Fibroblast of skin of back (primary cell): ENCODE data around the gene IFIT5. TPM values are rescaled to one million over a fixed set of nuclear protein-coding genes. Genes with fewer than 3 reads are reported as not detected.
"Not testable (repeated sequence)": the region's sequence is repeated elsewhere in the genome, so short reads cannot be mapped to it uniquely, and the experiment has no call there.

ENCODE experiments used
- DNase-seq: peaks from one replicate; pipeline ENCODE4 v3.0.0-alpha.2; 2013
- polyA plus RNA-seq, 2 experiments: library from polyadenylated mRNA; unstranded; fragments of 120-200 nt; gene quantifications; one replicate each; pipeline ENCODE4 v1.2.1, GENCODE V29; 2013; ENCODE audit not compliant: insufficient read length in 2 of 2

Gene IFIT5, protein sequence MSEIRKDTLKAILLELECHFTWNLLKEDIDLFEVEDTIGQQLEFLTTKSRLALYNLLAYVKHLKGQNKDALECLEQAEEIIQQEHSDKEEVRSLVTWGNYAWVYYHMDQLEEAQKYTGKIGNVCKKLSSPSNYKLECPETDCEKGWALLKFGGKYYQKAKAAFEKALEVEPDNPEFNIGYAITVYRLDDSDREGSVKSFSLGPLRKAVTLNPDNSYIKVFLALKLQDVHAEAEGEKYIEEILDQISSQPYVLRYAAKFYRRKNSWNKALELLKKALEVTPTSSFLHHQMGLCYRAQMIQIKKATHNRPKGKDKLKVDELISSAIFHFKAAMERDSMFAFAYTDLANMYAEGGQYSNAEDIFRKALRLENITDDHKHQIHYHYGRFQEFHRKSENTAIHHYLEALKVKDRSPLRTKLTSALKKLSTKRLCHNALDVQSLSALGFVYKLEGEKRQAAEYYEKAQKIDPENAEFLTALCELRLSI
- polyA plus RNA-seq (2013, experiment 1 of 2; ENCODE audit: insufficient read length) = 7.8 TPM
- 6.1 TPM for polyA plus RNA-seq (2013, experiment 2 of 2; ENCODE audit: insufficient read length)

DNA sequence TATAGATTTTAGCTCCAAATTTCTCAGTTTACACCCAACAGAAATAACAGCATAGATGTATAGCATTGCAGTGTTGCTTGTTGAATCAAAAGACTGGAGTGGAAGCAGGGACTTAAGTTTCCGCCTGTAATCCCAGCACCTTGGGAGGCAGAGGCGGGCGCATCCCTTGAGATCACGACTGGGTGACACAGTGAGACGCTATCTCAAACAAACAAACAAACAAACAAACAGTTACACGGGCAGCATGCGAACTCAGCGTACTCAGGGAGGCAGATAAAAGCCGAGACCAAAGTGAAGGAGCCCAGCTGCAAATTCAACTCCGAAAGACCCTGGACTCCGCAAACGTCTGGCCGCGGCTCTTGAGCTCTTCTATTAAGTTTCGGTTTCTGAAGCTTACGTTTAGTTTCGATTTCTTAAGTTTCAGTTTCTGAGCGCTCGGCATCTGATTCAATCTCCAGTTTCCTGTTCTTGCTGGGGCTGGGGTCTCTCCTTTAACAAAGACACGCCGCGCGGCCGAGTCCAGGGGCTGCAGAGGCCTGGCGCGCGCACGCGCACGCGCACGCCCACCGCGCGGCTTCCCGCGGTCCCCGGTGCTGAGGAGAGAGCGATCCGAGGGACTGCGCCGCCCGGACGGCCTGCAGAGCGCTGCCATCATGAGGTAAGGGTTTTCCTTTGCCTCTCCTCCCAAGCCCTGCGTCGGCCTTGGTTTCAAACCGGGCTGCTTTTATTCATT is at the start of gene IFIT5:
IFIT5 (plus strand) TSS at position 423 of the 733 bp plus-strand sequence; CDS start at position 654, 231 bp downstream.
- DNase-seq = peak; percentile 72

DNA sequence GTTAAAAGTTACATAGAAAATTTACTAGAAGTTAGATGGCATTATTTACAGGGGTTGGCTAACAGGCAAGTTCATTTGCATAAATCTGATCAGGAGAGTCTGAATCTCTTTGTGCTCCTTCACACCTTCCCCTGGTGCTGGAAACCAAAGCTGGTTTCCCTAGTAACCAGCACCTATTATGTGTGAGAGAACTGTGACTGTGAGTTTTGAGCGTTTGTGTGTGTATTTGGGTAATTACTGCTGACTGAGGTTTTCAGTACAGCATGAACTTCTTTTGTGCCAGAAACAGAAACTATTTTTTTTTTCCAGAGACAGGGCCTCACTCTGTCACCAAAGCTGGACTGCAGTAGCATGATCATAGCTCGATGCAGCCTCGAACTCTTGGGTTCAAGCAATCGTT is 46.8 kb upstream of the IFIT5 start:
- DNase-seq = no peak

DNA sequence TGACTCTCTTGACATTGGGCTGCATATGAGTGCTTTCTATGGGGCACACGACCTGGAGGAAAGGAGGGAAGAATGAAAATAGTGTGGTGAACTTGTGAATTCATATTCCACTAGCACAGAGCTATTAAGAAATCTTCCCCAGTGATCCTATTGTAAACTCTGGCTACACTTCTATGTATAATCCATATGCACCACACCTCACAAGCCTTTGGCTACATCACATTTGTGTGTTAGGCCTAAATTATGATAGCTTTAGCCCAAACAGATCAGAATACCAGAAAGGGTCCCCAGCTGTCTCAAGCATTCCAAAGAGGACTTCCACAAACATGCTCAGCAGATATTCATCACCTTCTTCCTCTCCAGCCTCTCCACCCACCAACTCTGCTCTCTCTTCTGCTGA is 46.2 kb upstream of the IFIT5 start:
- DNase-seq = no peak

DNA sequence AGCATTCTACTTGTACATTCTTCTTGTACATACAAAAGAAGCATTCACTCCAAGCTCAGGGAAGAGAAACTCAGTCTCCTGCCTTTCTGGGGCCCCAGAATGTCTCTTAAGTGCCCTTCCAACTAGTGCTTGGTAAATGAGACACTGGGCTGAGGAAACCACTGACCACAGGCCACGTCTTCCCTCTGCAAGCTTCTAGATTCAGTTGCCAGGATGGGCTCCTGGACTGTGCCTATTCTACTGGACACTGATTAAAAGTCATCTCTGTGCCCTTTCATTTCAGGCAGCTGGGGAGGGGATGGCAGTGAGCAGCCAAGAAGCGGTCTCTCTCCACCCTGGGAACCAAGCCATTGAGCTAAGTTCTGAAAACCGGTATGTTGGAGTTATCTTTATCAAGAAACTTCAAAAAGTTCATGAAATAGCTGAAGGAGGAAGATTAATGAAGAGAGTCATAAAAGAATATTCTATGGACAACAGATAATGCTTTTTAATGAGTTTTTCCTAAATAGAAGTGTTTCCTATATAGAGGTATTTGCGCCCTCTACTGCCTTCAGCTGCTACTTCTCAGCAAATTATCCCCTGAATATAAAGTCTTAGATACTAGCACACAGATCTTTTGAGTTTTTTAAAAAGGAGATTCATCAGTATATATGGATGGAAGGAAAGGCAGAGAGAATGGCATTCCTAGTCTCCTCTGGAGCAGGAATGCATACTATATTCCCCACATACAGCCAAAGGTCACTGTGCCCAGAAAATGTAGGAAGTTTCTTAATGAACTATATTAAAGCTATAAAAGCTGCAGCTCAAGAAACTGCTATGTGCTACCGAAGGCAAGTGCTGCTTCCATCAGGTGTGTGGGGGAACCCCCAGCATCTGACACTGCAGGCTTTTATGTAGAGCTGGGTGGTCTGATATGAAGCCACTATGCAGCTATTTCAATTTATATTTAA is 44.9 kb upstream of the IFIT5 start:
- peak; percentile 45 for DNase-seq

DNA sequence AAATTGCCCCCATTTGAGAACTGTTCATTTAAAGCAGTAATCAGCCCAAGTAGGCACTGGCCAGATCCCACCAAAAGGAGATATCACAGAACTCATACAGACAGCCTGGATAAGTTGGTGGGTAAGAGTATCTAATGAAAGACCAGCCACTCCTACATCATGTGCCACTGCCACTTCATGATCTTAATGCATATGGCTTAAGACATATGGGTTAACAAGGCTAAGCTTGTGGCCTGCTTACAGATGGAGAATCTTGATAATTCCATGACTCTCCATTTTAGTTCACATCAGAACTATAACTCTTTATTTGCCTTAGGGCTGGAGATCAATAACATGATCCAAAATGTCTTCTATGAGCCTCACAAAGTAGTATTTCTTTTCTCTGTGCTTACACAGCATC is 43.3 kb upstream of the IFIT5 start:
- DNase-seq = no peak

DNA sequence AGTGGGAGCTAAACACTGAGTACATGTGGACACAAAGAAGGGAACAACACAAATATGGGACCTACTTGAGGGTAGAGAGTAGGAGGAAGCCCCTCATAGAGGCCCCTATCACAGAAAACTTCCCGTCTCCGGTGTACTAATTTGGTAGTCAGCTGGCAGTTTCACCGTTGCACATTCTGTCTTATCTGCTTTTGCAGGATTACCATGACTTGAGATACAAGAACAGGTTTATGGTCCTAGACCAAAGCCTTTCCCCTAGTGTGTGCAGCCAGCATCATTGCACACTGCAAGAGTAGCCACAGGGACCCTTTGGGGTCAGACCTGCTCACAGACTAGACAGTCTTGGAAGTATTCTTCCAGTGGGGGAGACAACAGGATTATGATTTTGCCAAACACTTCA is 42.4 kb upstream of the IFIT5 start:
- DNase-seq = no peak

DNA sequence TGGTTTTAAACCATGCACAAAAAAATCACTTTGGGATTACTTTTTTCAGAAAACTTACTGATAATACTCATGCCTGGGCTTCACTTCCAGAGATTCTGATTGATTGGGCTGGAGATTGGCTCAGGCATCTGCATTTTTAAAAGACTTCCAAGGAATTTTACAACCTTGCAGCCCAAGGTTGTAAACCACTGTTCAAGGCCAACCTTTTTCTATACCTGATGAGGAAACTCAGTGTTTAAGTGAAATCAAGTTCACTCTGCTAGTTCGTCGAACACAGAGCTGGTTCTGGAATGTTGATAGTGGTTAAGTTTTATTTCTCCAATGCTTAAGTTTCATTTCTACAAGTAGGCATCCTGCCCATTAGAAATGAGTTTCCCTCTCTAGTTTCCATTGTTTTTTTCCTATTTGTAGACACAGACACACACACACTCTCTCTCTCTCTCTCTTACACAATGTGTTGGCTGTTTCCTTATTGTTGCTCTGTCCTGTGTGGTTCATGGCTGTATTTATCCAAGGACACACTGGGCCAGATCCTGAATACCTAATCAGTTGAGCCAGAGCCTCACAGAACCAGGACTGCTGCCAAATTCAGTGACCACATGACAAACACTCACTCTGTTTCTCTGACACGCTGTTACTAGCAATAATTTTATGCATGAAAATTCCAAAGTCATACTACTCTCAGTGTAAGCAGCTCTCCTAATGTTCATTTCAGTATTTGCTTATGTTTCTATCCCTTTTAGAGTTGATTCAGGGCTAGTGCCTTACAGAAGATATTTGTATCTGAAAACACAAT is 40.3 kb upstream of the IFIT5 start:
- peak; percentile 82 for DNase-seq

DNA sequence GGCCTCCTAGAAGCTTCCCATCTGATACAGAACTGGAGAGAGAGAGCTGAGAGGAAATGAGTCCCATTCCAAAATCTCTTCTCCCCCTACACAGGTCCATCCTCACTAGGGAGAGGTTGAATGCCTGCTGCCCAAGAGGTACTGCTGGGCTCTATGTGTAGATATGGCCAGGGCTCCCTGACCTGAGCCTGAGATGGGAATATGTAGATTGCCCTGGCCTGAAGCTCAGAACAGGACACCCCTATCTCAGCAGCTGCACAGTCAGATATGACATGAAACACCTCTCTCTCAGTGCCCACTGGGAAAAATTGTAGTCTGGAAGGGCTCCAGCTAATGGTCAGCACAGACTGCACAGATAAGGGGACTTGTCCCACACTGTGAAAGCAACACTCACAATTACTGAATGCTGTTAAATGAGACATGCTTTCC is 39.6 kb upstream of the IFIT5 start:
- no peak for DNase-seq

DNA sequence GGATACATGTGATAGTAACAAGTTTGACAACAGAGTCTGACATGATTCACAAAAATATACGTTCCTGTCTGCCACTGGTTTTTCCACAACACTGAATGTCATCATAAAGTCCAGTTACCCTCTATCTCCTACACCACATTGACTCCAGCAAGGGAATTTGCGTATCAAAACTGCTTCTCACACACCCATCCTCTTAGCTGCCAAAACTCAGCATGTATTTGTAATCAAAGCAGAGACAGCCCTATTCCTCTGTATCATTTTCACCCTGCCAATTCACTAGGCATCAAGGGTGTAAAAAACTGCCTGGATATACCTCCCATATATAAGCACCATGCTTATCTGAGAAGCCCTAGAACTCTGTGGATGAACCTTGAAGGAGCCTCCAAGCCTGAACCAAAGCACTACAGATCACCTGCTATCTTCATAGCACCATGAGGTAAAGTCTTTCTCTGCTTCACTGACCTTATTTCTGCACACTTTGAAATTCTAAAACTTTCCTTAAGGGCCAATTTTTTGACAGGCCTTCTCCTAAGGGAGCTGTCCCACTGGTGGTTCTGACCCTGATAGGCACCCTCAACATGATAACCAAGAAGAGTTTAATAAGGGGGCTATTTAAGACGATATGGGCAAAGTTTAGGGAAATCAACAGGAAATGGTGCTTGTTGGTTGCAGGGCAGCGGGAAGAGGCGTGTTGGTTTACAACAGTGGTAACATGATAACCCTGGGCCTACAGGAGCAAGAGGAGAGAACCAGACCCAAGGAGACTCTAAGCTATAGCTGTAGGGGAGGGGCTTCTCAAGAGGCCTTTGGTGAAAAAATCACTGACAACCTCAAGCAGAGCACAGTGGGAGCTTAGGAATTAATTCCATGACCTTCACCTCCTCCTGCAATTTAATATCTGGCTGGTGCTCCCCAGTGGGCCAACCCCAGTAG is 36.4 kb upstream of the IFIT5 start, which contains the start of gene IFIT1B:
IFIT1B (plus strand) TSS at position 352 of the 933 bp plus-strand sequence; CDS start at position 432, 80 bp downstream.
- no peak for DNase-seq

DNA sequence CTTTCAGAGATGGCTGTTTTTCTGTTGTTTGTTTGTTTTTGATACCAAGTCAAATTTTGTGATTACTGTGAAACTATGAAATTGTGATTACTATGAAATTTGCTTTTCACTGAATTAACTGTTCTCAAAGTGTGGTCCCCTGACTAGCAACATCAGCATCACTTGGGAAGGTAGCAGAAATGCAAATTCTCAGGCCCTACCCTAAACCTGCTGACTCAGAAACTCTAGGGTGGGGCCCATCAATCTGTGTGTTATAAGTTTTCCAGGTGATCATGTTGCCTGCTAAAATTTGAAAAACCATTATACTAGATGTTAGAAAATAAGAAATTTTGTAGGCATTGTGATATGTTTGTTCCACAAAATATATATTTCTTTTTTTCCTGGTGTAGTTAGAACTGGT is 35.3 kb upstream of the IFIT5 start:
- DNase-seq = no peak

DNA sequence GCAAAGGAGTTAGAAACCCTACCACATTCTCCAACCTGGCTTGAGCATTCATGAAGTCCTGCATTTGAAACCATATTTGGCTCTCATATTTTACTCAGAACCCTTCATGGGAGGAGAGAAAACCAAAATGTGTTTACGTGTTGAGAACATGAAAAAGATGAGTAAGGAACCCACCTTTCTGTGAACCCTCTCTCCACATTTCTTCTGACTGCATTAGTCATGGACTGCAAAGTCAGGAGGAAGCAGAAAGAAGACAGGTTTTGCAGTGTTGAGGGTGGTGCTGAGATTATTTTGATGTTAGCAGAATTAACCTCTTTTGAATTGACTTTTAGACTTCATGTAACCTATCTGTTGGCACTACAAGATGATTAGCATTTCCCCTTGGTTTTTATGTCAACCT is 31.6 kb upstream of the IFIT5 start:
- no peak for DNase-seq

DNA sequence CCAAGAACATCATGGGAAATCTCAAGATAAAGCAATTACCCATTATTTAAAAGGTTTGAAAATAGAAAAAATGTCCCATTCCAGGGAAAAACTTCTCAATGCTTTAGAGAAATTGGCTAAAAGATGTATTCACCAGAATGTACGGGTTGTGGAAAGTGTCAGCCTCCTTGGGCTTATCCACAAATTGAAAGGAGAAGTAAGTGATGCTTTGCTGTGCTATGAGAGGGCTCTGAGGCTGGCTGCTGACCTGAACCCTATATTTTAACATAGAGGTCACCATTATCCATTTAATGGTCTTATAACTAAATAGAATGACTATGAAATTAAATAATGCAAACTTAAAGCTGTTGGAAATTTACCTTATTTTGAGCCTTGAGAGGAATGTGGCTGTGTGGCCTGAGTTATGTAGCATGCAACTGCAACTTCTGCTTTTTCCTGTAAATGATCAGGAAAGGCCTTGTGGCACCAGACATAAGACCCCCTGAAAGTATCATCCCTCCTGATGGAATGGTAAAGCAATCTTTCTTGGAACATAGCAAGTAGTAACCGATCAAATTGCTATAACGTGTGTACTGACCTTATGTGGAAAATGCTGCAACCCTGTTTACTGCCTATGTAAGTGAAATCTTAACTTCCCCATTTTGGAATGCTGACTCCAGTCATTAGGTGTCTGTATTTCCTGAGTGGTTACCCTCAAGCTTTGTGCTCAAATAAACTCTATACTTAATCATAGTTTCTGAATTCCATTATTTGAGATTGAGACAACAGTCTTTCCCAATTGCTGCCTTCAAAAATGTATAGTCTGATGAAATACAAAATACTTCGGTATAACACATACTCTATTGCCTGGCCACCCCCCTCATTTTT is 29.7 kb upstream of the IFIT5 start:
- no peak for DNase-seq

DNA sequence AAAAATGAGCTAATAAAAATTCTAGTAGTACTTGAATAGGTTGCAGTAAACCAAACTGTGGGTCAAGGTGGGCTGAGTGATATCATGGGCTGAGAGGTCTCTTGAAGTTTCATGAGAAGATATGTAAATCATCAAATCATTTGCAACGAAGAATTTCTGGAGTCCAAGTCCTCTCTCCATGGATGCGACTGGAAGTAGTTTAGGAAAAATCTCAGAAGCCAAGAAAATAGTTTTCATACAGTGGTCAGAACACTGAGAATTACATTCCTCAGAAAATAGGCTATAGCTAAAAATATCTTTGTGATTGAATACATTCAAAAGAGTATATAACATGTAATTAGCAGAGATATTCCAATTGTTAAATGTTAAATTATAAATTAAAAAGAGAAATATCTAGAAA is 25.6 kb upstream of the IFIT5 start:
- peak; percentile 26 for DNase-seq

DNA sequence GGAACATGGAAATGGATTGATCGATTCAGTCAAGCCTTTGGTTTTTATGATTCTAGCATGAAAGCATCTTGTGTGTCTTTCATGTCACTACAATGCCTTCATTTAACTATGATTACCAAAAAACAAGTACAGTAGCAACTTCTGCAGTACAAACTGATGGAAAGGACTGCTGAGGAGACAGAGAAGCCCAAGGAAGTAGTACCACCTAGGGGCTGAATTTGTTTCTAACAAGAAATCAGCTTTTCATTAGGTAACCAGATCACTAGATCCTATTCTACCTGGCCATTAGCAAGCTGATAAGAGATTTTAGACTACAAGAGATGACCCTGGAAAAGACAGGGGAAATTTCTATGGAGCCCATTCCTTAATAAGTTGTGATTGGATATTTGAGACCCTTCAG is 25.1 kb upstream of the IFIT5 start:
- DNase-seq = peak; percentile 36

DNA sequence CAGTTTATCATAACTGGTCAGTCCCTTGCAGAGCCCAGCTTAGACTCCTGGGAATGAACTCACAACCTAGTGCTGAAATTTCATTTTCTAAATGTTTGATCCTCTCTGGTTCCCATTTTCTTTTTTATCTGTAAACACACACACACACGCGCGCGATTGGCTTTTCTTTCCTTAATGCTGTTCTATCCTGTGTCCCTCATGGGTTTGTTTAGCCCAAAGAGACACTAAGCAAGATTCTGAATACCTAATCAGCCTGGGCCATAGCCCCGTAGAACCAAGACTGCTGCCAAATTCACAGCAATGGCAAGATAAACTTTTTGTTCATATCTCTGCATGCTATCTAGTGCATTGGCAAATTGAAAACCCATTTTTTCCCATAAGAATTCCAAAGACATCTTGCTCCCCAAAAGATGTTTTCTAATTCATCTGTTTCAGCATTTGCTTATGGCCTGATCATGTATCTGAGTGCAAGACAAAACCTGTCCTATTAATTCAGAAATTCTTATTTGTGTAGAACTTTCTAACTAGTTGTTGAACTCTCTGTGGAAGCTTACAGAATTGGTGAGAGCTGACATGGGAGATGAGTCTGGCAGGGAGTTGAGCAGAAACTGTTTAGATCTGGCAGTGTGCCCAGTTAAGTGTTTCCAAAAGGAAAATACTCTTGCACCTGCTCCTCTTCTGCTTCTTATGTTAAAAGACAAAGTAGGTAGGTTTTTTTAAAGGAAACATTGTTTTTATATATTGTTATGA is 23.7 kb upstream of the IFIT5 start:
- no peak for DNase-seq

DNA sequence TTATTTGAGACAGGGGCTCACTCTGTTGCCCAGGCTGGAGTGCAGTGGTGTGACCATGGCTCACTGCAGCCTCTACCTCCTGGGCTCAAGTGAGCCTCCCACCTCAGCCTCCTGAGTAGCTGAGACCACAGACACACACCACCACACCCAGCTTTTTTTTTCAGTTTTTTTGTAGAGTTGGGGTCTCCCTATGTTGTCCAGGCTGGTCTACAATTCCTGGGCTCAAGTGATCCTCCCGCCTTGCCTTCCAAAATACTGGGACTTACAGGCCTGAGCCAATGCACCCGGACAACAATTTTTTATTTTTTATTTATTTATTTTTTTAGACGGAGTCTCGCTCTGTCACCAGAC is 23.2 kb upstream of the IFIT5 start:
- not testable (repeated sequence) for DNase-seq

DNA sequence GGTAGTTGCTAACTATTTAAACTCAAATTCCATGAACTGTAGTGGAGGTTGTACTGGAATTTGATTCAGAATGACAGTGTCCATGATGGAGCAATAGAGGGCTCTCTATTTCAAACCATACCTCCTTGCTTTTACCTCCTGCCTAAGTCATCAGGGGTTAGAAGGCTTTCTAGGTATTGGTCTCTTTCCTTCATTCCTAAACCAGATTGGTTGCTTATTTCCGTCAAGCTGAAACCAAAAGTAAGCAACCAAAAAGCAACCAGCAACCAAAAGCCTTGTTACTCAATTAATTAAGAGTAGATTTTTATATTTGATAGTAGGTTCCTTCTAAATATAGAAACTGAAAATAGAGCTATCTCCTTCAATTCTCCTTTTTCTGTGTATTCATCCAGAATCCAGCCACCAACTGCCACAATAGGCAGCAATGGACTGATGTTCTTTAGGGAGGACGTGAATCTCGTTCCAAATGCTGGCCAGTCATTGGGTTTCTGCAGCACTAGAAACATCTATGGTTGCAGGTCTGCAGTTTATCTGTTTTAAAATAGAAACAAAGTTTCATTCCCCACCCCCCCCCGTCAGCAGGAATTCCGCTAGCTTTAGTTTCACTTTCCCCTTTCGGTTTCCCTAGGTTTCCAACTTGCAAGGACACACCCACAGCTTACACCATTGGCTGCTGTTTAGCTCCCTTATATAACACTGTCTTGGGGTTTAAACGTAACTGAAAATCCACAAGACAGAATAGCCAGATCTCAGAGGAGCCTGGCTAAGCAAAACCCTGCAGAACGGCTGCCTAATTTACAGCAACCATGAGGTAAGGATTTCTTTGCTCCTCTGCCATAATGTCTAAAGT is 22.2 kb upstream of the IFIT5 start, which contains the start of gene IFIT1:
IFIT1 (plus strand) TSS at position 717 of the 850 bp plus-strand sequence; CDS start at position 807, 90 bp downstream.
- DNase-seq = peak; percentile 87
